Gastroesophageal sphincter (tissue), 4 donors: Measurements from ENCODE around the gene CNBP. TPM values are rescaled to one million over a fixed set of nuclear protein-coding genes. Genes with fewer than 3 reads are reported as not detected.
"Not testable (repeated sequence)": the region's sequence is repeated elsewhere in the genome, so short reads cannot be mapped to it uniquely, and the experiment has no call there.

Experiments
- ATAC-seq: fragments of 150-250 bp; one replicate; pipeline ENCODE4 v1.9.1; 2016; ENCODE audit warnings: mild to moderate bottlenecking, moderate library complexity
- H3K27ac ChIP-seq, 4 donors: fragments of 200-600 bp; sonication (generic) in 3 of 4; 1 replicate in 3 of 4; 2 replicates in 1 of 4; pipeline ENCODE4 v1.5.1; 2016 to 2019
- H3K27me3 ChIP-seq: fragments of 200-600 bp; sonication (generic); one replicate; pipeline ENCODE4 v1.5.1; 2019
- H3K36me3 ChIP-seq, 2 donors: fragments of 200-600 bp; sonication (generic); one replicate each; pipeline ENCODE4 v1.5.1; 2019; ENCODE audit warnings: control low read depth in 1 of 2
- H3K4me1 ChIP-seq, 3 donors: fragments of 200-600 bp; sonication (generic); 1 replicate in 2 of 3; 2 replicates in 1 of 3; pipeline ENCODE4 v1.5.1; 2016 to 2019; ENCODE audit warnings: control low read depth in 2 of 3
- H3K4me3 ChIP-seq, 2 donors: fragments of 200-600 bp; sonication (generic); one replicate each; pipeline ENCODE4 v1.5.1; 2019; ENCODE audit warnings: mild to moderate bottlenecking in 1 of 2, moderate library complexity in 1 of 2
- H3K9me3 ChIP-seq, 3 donors: fragments of 200-600 bp; sonication (generic); one replicate each; pipeline ENCODE4 v1.5.1; 2017 to 2019; ENCODE audit warnings: control low read depth in 2 of 3
- EP300 ChIP-seq: sonication (generic); formaldehyde crosslinking; IDR thresholded peaks from one replicate; pipeline ENCODE4 v1.6.1; 2017; ENCODE audit warnings: antibody characterized with exemption, mild to moderate bottlenecking
- POLR2A ChIP-seq, 2 donors: fragments of 450-650 bp; IDR thresholded peaks; one replicate each; pipeline ENCODE4 v1.6.1; 2017; ENCODE audit warnings: antibody characterized with exemption in 2 of 2, mild to moderate bottlenecking in 2 of 2, moderate library complexity in 1 of 2
- POLR2AphosphoS5 ChIP-seq: sonication (generic); formaldehyde crosslinking; IDR thresholded peaks from one replicate; pipeline ENCODE4 v1.6.1; 2017; ENCODE audit warnings: antibody characterized with exemption
- WGBS, 2 donors: methylation state at CpG; one replicate each; pipeline ENCODE4 v1.1.5; 2018; ENCODE audit warnings: low coverage in 1 of 2; 5-methylcytosine and 5-hydroxymethylcytosine counted together
- total RNA-seq, 4 donors: library from RNA; depleted of rRNA; stranded (reverse); fragments of >200 nt; gene quantifications; one replicate each; pipeline ENCODE4 v1.1.0, GENCODE V29; 2016
- TF ChIP-seq, protein P1 (sequence below), 4 experiments: fragments of 200-600 bp in 2 of 4; fragments of 450-650 bp in 2 of 4; sonication (generic) in 1 of 4; IDR thresholded peaks; one replicate each; pipeline ENCODE4 v1.5.1; 2017 to 2019; ENCODE audit warnings: antibody characterized with exemption in 4 of 4, mild to moderate bottlenecking in 2 of 4, moderate library complexity in 2 of 4

Gene CNBP
- total RNA-seq, 4 donors from 2014 or later: 420 to 667 (median 590) TPM

DNA sequence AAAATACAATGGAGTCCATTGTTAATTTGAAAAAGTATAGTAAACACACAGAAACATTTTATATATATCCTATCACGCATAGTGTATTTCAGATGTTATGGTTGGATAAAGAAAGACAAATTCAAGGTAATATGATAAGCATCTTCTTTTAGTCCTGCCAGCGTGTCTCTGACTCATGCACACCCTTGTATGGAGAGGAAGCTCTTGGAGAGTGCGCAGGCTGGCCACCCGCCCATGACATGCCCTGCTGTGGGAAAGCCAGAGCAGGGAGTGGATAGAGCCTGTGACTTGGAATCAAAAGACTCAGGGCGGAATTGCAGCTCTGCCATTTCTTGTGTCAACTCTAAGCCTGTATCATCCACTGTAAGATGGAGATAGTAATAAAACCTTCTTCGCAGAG, 42.7 kb upstream of the CNBP start:
- H3K4me1 ChIP-seq: peaks cover 2 to 54% (median 24%) of the 10 kb centered on the region in 3 donors
- TF ChIP-seq POLR2AphosphoS5: peak; percentile 69
- TF ChIP-seq, protein P1, sequence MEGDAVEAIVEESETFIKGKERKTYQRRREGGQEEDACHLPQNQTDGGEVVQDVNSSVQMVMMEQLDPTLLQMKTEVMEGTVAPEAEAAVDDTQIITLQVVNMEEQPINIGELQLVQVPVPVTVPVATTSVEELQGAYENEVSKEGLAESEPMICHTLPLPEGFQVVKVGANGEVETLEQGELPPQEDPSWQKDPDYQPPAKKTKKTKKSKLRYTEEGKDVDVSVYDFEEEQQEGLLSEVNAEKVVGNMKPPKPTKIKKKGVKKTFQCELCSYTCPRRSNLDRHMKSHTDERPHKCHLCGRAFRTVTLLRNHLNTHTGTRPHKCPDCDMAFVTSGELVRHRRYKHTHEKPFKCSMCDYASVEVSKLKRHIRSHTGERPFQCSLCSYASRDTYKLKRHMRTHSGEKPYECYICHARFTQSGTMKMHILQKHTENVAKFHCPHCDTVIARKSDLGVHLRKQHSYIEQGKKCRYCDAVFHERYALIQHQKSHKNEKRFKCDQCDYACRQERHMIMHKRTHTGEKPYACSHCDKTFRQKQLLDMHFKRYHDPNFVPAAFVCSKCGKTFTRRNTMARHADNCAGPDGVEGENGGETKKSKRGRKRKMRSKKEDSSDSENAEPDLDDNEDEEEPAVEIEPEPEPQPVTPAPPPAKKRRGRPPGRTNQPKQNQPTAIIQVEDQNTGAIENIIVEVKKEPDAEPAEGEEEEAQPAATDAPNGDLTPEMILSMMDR (IDR thresholded peaks at IDR 0.05): no peak
- ATAC-seq: peak; percentile 86
- H3K27ac ChIP-seq: peak overlapping the region; percentile 52 to 89 (median 75)
- no peaks in the 10 kb centered on the region for H3K9me3 ChIP-seq
- no peaks in the 10 kb centered on the region for H3K27me3 ChIP-seq
- H3K4me3 ChIP-seq: no peak overlapping the region
- H3K36me3 ChIP-seq: no peaks in the 10 kb centered on the region
- WGBS, 2 donors: 20 to 30% methylated on average over 3 to 6 of the region's 6 CpGs

DNA sequence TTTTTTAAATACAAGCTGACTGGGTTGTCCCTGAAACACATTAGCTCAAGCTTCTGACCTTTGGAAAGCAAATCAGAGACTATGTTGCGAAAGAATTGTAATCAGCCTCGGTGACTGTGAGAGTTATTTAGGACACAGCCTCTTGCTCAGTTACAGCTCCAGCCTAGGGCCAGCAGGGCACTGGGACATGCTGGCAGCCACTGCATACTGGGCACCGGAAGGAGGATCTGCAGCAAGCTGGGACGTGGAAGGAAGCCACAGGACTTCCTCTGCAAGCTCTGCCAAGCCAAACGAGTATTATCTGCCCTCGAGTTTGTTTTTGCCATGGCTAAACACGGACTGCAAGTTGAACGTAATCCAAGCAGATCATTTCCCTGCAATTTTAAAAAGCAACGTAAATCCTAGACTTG, 41.3 kb upstream of the CNBP start:
- peak; percentile 88 for ATAC-seq
- Histone ChIP-seq H3K4me3 (peak overlapping the region in 1 of 2 donors; percentile 18), H3K27me3 (no peaks in the 10 kb centered on the region), H3K9me3 (no peaks in the 10 kb centered on the region), H3K4me1 (peaks cover 2 to 54% (median 24%) of the 10 kb centered on the region in 3 donors), H3K36me3 (no peaks in the 10 kb centered on the region), H3K27ac (peak overlapping the region; percentile 52 to 89 (median 75))
- TF ChIP-seq, protein P1 (IDR thresholded peaks at IDR 0.05): peak in 2 of 4 experiments; percentile 18 to 38
- TF ChIP-seq POLR2A (IDR thresholded peaks at IDR 0.05): no peak
- TF ChIP-seq EP300: no peak
- TF ChIP-seq POLR2AphosphoS5: peak; percentile 90
- WGBS, 2 donors: 2 to 3% methylated on average over 5 to 7 of the region's 9 CpGs

DNA sequence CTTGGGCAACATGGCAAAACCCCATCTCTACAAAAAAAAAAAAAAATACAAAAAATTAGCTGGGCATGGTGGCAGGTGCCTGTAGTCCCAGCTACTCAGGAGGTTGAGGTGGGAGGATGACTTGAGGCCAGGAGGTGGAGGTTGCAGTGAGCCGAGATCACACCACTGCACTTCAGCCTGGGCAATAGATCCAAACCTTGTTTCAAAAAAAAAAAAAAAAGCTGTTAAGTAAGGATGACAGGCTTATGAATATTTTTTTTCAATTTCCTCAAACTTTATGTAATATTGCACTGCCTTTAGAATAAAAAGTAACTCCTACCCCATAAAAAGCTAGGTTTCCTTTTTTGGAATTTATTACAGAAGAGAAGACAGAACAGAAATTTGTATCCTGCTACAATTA, 40.7 kb upstream of the CNBP start:
- Histone ChIP-seq H3K27ac (peak overlapping the region; percentile 52 to 89 (median 75)), H3K4me1 (peaks cover 2 to 49% (median 24%) of the 10 kb centered on the region in 3 donors)
- not testable (repeated sequence) for H3K36me3 ChIP-seq, H3K27me3 ChIP-seq, ATAC-seq, H3K9me3 ChIP-seq, H3K4me3 ChIP-seq
- WGBS, 2 donors: 43% methylated on average over 1 of the region's 1 CpG; no CpG with 5 or more reads in 1 of the 2 donors

DNA sequence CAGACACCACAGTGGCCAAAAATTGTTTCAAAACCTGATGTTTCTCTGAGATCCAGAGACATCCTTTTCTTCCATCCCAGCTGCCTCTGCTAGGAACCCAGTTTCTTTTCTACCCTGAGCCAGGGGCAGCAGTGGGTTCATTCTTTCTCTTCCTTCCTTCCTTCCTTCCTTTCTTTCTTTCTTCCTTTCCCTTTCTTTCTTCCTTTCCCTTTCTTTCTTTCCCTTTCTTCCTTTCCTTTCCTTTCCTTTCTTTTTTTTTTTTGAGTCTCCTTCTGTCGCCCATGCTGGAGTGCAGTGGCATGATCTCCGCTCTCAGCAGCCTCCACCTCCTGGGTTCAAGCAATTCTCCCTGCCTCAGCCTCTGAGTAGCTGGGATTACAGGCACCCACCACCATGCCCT, 35.0 kb upstream of the CNBP start:
- no peaks in the 10 kb centered on the region for H3K36me3 ChIP-seq
- H3K4me3 ChIP-seq: no peak overlapping the region
- 93% methylated on average over 2 of the region's 2 CpGs; no CpG with 5 or more reads in 1 of the 2 donors for WGBS, 2 donors
- no peak for ATAC-seq
- peaks cover 4% of the 10 kb centered on the region for H3K27me3 ChIP-seq
- H3K4me1 ChIP-seq: no peaks in the 10 kb centered on the region
- H3K9me3 ChIP-seq: no peaks in the 10 kb centered on the region
- H3K27ac ChIP-seq: no peak overlapping the region
- TF ChIP-seq, protein P1 (IDR thresholded peaks at IDR 0.05): no peak
- TF ChIP-seq EP300 (no peak), POLR2AphosphoS5 (no peak), POLR2A (IDR thresholded peaks at IDR 0.05) (no peak)

DNA sequence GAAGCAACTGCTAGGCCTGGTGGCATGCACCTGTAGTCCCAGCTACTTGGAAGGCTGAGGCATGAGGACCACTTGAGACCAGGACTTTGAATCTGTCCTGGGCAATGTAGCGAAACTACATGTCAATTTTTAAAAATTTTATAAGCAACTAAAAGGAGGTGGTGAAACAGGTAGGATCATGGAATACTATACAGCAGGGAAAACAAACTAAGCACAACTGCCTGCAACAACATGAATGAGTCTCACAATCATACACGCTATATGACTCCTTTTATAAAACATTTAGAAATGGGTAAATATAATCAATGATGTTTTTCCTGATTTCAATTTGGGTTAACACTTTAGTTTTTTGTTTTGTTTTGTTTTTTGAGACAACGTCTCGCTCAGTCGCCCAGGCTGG, 29.5 kb upstream of the CNBP start:
- Histone ChIP-seq H3K27me3 (peaks cover 4% of the 10 kb centered on the region), H3K9me3 (no peaks in the 10 kb centered on the region), H3K4me3 (no peak overlapping the region), H3K4me1 (peaks cover 0 to 15% (median 10%) of the 10 kb centered on the region in 3 donors), H3K36me3 (no peaks in the 10 kb centered on the region), H3K27ac (no peak overlapping the region)
- TF ChIP-seq POLR2A (IDR thresholded peaks at IDR 0.05) (no peak), EP300 (no peak), POLR2AphosphoS5 (no peak)
- TF ChIP-seq, protein P1 (IDR thresholded peaks at IDR 0.05): no peak
- ATAC-seq: no peak
- WGBS, 2 donors: 93 to 96% methylated on average over 4 to 5 of the region's 5 CpGs
